GM18507 (cell line): ENCODE results near the gene EMID1.
A peak's percentile ranks its signal among the peaks of the same experiment; 100 is the strongest.

Experiments
- DNase-seq: peaks from one replicate; pipeline ENCODE4 v3.0.0; 2011; ENCODE audit warnings: low read depth; ENCODE audit not compliant: insufficient read length; ENCODE audit errors: extremely low spot score
- FAIRE-seq: peaks from 2 replicates; lab custom pipeline; 2011; peaks lifted over from hg19 to GRCh38; lab: Jason Lieb, UNC

The EMID1 gene

GRCh38 chr22:29255064-29255621 is 49.4 kb downstream of the EMID1 start:
- DNase-seq (no peak), FAIRE-seq (no peak)

DNA sequence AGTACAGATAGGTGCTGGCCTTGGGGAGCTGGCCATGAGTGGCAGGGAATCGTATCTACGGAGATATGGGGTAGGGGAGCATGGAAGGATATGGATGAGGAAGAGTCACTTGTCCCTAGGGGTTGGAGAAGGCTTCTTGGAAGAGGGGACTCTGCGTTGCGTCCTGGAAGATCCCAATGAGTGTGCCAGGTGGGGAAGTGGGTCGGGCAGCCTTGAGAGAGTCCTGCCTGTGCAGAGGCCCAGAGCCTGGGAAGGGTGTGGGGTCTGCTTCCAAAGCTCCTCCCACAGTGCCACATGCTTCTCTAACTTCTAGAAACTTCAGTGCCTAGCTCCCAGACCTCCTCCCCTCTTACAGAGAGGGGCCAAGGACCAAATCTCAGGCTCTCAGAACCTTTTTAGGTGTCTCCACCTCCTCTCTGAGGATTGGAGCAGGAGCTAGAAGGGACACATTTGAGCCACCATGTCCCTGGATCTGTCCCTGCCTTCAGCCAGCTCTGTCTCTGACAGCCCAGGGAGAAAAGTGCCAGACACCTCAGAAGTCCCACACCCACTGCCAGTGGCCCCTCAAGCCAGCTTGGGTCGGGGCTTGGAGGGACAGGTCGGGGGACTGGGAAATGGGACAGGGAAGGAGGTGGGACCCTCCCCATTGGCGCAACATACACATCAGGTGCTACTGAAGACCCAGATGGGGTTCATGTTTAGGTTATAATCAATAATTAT is 51.1 kb downstream of the EMID1 start:
- no peak for FAIRE-seq
- DNase-seq = no peak

DNA sequence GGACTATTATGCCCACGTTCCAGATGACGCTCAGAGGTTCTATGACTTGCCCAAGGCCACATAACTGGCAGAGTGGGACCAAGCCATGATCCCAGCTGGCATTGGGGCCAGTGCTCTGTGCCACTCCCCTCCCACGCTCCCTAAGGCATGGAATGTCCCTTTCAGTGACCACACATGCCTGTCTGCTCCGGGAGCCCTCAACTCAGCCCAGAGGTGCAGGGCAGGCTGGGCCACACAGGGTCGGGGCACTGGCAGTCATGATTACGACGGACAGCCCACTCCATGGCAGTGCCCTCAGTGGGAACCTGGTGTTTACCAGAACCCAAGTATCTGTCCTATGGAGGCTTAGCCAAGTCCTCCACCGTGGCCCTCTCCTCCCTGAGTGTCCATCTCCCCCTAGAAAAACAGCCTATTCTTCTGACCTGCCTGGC is 52.1 kb downstream of the EMID1 start:
- no peak for FAIRE-seq

DNA sequence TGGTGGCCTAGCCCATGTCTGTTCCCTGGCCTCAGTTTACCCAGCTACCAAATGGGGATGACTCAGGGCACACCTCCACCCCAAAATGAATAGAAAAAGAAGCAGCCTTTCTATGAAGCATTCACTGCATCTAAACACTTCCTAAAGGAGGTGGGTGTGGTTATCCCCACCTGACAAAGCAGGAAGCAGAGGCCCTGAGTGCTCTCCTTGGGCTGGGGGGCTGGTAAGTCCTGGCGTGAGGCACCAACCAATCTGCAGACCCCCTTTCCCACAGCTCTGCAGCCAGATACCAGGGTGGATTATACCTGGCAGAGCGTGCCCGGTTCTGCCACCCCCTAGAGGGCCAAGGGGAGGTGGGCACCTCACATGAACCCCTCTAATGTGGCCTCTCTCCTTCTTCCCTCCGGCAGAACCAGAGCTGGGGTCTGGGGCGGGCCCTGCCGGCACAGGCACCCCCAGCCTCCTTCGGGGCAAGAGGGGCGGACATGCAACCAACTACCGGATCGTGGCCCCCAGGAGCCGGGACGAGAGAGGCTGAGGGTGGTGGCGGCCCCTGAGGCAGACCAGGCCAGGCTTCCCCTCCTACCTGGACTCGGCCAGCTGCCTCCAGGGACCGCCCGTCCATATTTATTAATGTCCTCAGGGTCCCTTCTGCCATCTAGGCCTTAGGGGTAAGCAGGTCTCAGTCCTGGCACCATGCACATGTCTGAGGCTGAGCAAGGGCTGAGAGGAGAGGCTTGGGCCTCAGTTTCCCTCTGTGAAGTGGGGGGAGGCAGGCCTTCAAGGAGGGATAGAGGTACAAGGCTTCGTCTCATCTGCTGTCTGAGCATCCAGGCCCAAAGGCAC is 52.9 kb downstream of the EMID1 start:
- DNase-seq (no peak), FAIRE-seq (no peak)

More for the DNA sequence above, 52.1 kb downstream of the EMID1 start:
- DNase-seq = no peak

DNA sequence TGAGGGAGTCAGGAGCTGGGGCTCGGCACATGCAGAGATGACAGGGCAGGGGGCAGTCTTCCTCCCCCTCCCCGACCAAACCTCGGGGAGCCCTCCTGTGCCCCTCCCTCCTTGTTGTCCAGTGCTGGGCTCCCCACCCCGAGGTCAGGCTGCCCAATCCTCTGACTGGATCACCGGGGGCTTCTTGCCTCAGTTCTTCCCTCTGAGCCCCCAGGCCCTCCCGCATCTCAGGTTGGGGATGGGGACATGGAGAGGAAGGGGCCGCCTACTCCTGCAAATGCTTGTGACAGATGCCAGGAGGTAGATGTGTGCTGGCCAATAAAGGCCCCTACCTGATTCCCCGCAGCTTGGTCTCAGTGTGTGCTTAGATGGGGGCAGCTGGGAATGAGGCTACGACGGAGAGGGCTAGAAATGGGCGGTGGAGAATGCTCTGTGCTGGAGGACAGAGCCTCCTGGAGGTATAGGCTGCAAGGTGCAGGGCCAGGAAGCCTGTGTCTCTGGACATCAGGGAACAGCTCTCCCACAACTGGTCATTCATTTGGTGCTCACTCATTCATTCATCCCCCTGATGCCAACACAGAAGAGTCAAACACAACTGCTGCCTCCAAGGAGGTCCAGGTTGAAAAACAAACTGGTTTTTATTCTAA is 53.7 kb downstream of the EMID1 start:
- DNase-seq (no peak), FAIRE-seq (no peak)

GRCh38 chr22:29260031-29260560 is 54.4 kb downstream of the EMID1 start:
- no peak for DNase-seq
- no peak for FAIRE-seq

DNA sequence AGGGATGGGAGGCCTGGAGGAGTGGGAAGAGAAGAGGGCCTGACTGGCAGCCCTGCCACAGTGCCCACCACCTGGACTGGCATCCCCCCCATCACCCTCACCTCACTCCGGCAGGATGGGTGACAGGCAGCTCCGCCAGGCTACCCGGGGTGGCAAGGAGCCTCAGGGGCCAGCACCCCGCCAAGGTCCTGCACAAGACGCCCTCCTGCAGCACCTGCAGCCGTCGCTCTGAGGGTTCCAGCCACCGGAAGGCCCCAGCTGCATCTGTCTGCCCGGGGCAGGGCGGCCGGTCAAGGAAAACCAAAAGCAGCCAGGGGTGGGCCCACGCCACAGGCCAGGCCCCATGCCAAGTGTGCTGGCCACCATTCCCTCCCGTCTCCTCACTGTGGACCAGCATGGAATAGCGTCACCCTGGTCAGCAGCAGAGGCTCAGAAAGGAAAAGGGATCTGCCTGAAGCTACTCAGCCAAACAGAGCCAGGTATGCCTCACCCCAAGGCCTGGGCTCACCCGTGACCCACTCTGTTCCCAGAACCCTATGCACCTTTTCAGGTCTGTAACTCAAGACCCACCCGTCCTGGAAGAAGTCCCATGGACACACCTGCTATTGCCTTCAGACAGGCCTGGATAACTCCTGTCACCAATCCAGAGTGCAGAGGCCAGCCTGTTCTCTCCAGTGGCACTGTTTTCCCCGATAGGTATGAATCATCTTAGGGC is 55.1 kb downstream of the EMID1 start:
- FAIRE-seq (no peak), DNase-seq (no peak)

GRCh38 chr22:29263791-29264276 is 58.1 kb downstream of the EMID1 start:
- no peak for FAIRE-seq

GRCh38 chr22:29265305-29265704 is 59.6 kb downstream of the EMID1 start:
- FAIRE-seq = no peak

More at GRCh38 chr22:29263791-29264276, 58.1 kb downstream of the EMID1 start:
- DNase-seq = no peak

GRCh38 chr22:29265929-29266328 is 60.2 kb downstream of the EMID1 start:
- FAIRE-seq (no peak), DNase-seq (no peak)

More at GRCh38 chr22:29265305-29265704, 59.6 kb downstream of the EMID1 start:
- no peak for DNase-seq

DNA sequence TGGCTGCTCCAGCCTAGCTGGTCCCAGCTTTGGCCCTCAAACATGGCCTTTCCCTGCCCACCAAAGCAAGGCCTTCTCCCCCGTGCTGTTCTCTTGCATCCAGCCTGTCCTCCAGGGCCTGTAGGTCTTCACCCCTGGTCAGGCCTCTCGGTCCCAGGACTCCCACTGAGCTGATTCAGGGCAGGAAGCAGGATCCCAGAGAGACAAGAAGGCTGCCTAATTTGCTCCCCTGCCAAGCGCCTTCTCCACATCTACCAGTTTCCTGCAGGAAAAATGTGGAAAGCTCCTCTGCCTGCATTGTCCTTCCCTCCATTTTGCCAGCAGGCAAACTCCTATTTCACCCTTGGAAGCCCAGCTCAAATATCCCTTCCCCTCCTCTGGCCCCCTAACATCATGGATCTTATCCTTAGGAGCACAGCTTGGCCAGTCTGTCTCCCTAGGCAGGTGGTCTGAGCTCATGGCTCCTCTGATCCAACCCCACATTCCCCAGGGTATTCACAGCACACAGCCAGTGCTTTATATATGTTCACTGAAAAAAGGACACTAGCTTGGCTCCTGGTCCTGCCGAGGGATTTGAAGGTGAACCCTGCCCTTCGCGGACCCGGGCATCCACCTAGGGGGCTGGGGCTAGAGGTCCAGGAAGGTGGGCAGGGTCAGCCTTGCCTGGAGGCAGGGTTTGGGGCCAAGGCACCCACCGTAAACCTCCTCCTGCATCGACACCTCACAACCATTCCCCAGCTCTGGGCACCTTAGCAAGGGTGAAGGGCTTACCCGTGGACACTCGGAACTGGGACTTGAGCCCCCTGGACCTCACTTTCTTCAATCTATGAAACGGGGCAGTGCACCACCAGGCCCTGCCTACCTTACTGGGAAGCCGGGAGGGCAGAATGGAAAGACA is 61.1 kb downstream of the EMID1 start:
- FAIRE-seq = no peak
- DNase-seq = no peak

GRCh38 chr22:29267462-29267857 is 61.8 kb downstream of the EMID1 start:
- FAIRE-seq (no peak), DNase-seq (no peak)

DNA sequence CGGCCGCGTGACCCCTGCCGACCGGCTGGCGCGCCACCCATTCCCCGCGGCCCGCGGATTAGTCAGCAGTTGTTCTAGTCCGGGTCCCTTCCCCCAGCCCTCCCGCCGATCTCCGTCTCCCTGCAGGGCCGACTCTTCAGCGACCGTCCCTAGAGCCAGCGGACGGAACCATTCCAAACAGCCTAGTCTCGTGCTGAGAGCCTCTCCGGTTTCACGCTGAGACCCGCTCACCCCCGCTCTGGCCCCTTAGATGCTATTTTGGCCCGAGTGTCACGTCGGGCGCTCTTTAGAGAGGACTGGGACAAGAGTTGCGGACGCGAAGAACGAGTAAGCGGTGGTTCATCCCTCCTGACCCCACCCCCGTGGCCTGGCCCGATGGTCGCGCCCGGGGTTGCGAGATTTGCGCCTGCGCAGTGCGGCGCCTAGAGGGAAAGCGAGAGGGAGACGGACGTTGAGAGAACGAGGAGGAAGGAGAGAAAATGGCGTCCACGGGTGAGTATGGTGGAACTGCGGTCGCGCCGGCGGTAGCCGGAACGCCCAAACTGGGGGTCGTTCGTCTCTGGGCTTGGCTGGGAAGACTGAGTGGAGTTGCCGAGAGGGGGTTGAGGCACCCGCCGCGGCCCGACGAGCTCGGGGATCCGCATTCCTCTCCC is 62.3 kb downstream of the EMID1 start, which contains the start of the genes EWSR1 and RHBDD3:
EWSR1 (plus strand) TSS at position 411 of the 653 bp plus-strand sequence; CDS start at position 480, 69 bp downstream.
RHBDD3 (minus strand) TSS at position 124 of the 653 bp plus-strand sequence. CDS start 2,355 bp downstream, outside the sequence.
- FAIRE-seq (peak; percentile 92), DNase-seq (peak; percentile 89)

GRCh38 chr22:29268511-29269229 is 63.0 kb downstream of the EMID1 start:
- DNase-seq (no peak), FAIRE-seq (no peak)

DNA sequence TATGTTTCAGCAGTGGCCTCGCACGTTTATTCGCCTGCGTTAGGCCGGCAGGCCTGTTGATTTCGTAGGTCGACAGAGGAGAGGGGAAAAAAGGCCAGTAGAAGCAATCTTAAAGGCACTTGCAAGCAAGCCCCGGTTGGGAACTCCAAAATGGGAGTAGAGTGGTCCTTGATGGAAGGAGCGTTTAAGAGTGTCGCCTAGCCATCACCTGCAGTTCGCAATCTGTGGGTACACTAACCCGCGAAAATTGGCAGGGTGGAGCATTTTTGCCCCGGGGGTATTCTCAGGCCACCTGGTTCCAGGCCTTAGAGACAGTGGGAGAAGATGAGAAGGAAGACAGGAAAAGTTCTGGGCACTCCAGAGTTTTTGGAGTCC is 63.5 kb downstream of the EMID1 start:
- no peak for FAIRE-seq
- DNase-seq = no peak

DNA sequence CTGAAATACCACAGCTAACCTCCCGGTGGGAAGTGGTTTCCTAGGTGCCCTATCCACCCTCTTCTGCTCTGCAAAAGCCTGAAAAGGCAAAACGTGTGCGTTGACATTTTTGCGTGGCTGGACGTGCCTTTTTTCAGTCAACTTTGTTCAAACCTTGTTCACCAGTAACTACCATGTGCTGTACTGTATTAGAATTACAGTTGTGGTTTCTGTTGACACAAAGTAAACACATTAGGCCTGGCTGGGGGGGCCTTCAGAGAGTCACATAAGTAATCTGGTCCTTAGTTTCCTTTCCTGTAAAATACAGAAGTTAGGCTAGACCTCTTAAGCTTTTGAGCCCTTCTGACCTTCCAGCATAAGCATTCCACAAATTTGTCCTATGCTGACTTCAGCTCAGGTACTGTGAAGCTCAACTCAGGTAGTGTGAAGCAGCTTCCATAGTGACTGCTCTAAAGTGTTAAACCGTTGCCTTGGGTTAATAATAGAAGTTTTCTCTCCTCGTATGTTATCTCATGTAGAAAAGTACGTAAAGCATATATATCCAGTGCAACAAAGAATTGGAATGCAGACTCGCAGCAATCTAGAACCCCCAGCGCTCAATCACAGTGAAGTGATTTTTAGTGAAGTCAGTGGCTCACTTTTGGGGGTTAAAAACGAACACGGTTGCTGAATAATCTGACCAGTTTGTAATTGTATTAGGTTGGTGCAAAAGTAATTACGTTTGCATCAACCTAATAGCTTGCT is 64.2 kb downstream of the EMID1 start:
- FAIRE-seq = peak; percentile 12
- DNase-seq = no peak
